HG03575 (cell line): ENCODE data around the gene ATXN10.

Source experiments
- ATAC-seq: cut with Tn5 transposase; IDR thresholded peaks from one replicate; pipeline ENCODE4 v1.9.1; 2021; ENCODE audit not compliant: unreplicated experiment, insufficient number of reproducible peaks, low FRiP score; ENCODE audit errors: extremely low read depth

The ATXN10 gene

DNA sequence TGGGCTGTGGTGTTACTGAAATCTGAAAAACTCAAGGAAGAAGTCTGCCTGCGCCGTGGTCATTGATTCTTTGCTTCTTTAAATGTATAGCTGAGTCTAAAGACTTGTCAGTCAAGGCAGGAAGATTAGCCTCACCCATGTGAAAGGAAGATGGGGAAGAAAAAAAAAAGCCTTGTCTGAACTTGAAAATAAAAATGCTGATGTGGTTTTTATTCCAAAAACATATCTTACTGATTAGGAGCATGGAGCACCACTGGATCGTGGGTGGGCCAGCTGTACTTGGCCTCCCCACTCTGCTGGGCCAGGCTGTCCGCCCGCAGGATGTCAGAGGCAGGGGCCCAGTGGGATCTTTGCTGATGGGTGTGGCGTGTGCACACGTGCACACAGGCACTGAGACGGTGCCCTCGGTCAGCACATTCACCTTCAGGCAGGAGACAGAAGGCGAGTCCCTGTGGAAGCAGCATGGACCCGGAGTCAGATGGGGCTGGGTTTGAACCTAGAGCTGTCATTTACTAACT, 193.4 kb downstream of the ATXN10 start:
- no peak for ATAC-seq

DNA sequence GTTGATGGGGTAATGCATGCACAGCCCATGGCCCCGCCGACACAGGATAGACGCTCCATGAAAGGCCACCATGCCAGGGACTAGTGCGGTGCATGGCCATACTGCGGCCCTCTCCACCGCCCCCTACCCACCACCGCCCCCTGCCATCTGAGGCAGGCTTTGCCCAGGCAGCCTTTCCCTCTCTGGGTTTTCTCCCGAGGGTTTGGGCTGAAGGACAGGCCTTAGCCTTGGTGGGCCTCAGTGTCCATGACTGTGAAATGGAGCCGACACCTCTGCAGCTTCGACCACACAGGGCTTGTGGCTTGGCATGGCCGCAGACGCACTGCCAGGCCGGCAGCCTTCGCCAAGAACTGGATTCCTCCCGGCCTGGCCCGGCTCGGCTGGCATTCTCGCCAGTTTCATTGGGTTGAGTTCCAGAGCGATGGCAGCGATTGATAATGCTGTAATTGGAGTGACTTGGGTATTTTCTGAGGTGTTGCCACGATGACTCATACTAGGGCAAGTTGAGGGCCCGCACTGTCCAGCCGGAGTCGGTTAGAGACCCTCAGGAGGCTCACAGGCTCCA, 194.0 kb downstream of the ATXN10 start:
- ATAC-seq = no peak

DNA sequence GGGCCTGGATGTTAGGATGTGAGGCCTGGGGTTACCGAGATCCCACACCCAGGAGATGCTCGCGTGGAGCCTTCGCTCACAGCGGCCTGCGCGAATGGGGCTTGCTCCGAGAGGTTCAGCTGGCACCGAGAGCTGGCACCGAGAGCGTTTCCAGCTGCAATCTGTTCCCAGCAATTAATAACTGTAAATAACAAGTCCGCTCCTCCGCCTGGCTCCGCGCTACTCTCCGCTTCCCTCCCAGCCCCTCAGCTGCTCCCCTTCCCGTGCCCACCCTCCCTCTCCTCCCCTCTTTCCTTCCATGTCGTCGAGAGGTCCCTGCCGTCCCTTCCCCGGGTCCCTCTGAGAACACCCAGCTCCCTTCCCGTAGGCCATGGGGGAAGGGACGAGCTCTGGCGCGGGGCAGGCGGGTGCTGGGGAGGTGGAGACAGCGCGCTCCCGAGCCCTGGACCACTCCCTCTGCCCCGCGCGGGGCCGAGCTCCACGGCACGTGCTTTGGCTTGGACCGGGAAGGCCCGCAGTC, 194.6 kb downstream of the ATXN10 start:
- ATAC-seq = no peak

DNA sequence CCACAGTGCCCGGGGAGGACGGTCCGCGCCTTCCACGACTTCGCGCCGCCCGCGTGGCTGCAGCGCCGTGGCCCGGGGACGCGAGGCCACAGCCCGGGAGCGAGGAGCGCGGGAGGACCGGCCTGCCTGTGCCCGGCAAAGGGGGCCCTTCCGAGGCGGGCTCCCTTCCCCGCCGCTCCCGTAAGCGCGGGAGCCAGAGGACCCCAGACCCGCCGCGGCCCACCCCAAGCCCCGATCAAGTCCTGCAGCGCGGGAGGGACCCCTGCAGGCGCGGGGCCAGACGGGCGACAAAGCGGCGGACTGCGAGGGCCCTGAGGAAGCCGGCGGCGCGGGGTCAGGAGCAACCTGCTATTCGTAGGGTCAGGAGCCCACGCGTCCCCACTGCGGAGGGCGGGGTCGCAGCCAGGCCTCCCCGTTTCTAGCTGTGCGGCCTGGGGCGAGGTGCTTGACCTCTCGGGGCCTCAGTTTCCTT, 195.0 kb downstream of the ATXN10 start:
- ATAC-seq = no peak

DNA sequence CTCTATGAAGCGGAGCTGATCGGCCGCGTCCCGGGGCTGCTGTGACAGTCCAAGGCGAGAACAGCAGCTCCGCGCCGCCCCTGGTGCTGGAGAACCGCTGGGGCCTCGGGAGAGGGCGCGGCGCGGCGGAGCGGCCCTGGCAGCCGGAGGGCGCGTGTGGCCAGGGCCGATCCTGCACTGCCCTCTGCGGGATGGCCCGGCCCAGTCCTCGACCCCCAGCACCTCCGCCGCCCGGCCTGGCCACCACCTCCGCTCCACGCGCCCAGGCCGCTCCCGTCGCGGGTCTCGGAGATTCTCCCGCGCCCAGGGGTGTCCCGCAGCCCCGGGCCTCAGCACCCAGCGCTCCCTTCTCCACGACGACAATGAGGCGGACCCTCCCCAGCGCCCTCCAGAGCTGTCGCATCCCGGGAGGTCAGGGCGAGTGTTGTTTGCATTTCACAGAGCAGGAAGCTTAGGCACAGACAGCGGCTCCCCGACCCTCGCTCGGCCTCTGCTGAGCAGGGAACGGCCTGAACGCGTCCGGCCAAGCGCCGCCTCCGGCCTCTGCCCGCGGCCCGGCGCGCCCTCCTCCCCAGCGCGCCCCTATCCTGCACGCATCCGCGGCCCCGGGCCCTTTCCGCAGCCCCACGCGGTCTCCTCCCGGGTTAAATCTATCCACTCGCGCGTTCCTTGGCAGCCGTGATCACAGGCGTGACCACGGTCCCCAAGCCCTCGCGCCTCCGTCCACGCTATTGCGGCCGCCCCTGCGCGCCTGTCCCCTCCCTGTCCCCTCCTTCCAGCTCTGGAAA, 195.7 kb downstream of the ATXN10 start:
- no peak for ATAC-seq

DNA sequence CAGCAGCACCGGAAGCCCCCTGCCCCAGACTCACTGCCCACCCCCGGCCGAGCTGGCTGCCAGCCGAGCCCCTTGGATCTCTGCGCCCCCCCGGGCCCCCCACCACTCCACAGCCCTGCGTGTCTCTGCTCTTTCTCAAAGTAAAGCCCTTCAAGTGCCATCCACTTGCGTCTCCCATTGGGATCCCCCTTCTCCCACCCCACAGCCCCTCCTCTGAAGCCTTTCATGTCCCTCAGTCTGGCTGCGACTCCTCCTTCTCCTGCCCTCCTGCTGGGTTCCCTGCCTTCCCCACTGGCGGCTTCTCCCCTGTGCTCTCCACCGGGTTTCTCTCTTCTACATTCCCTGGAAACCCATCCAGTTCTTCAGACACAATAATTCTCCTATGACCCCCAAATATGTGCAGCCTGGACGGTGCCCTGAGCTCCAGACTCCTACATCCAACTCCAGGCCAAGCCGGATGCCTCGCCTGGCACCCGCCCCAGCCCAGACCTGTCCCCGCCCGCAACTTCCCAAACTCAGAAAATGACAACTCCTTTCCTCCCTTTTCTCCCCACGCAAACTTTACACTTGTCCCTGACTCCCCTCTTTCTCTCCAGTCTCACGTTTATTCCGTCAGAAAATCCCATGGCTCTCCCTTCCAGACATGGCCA, 196.4 kb downstream of the ATXN10 start:
- no peak for ATAC-seq

DNA sequence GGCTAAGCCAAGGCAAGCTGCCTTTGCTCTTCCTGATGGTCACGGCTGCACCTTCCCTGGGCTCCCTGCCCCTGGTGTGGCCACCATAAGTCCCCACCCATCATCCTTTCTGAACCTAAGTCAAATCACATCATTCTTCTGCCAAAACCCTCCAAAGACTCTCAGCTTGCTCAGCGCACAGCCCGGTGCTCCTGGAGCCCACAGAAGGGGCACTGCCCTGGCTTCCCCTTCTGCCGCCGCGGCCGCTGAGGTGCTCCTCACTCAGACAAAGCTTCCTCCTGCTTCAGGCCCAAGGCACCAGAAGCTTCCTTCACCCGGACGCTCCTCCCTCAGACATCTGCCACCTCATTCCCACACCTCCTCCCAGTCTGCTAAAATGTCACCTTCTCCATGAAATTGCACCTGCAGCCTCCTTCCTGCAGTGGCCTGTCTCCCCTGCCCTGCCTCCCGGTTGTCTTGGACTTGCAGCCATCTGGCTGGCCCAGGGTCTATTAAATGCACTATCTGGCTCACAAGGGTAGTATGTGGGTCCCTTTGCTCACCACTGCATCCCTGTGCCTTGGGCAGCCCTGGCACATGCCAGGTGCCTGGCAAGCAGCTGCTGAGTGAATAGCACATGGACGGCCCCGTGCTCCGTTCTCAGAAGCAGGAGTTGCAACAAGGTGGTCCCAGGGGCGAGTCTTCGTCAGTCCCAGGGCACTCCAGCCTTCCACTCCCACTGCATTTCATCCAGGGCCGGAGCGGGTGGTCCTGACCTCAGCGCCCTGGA, 197.1 kb downstream of the ATXN10 start:
- ATAC-seq = no peak

DNA sequence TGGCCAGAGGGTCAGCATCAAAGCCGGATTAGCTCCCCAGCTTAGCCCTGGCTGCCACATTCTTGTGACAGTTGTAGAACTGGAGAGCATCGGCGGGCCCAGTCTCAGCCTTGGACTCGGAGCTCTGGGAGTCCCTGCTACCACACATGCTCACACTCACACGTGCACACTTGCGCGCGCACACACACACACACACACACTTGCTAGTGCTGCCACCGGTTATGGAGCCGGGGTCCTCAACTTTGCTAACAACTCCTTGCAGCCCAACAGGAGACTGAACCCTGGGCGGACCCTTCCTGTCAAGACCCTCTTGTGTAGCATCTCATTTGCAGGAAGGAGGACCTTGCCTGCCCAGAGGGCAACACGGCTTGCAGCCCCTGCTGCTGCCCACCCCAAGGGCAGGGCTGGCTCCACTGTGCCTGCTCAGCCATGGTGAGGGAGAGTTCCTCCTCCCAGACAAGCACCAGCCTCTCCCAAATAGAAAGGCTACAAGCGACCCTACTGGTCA, 197.8 kb downstream of the ATXN10 start:
- no peak for ATAC-seq

DNA sequence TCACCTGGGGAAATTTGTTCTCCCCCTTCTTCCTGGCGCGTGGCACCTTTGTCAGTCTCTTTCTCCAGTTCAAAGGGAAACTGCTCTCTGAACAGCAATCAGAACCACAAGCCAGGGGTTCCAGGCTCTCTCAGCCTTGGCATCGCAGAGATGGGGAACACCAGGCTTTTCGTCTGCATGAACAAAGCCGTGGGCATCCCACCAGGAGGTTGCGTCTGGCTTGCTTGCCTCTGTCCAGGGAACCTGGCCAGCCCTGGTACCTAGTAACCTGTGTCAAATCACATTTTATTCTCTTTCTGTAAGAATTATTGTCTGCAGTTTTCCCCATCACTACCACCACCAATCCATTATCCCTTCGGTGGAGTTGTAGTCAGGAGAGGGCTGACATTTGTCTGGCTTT, 198.4 kb downstream of the ATXN10 start:
- ATAC-seq = no peak

DNA sequence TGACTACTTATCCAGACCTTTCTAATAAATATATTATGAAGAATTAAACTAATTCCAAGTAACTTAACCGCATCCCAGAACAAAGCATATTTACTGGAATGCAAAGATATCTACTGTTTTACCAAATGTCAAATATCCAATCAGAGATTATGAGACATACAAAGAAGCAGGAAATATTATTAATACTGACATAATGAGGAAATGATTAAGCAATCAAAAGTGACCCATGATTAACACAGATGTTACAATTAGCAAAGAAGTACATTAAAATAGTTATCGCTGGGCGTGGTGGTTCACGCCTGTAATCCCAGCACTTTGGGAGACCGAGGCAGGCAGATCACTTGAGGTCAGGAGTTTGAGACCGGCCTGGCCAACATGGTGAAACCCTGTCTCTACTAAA, 200.1 kb downstream of the ATXN10 start:
- ATAC-seq = no peak

DNA sequence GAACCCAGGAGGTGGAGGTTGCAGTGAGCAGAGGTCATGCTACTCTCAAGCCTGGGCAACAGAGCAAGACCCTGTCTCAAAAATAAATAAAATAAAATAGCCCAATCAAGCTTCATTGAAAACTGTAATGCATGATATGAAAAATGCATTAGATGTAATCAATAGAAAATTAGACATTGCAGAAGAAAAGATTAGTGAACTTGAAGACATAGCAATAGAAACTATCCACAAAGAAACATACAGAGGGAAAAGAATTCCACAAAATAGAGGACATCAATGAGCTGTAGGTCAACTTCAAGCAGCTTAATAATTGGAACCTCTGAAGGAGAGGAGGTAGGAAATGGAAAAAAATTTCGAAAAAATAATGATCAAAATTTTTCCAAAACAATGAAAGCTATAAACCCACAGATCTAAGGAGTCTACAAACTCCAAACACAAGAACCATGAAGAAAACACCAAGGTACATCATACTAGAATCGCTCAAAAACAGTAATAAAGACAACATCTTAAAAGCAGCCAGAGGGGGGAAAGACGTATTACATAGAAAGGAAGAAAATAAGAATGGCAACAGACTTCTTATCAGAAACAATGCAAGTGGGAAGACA, 201.1 kb downstream of the ATXN10 start:
- no peak for ATAC-seq

DNA sequence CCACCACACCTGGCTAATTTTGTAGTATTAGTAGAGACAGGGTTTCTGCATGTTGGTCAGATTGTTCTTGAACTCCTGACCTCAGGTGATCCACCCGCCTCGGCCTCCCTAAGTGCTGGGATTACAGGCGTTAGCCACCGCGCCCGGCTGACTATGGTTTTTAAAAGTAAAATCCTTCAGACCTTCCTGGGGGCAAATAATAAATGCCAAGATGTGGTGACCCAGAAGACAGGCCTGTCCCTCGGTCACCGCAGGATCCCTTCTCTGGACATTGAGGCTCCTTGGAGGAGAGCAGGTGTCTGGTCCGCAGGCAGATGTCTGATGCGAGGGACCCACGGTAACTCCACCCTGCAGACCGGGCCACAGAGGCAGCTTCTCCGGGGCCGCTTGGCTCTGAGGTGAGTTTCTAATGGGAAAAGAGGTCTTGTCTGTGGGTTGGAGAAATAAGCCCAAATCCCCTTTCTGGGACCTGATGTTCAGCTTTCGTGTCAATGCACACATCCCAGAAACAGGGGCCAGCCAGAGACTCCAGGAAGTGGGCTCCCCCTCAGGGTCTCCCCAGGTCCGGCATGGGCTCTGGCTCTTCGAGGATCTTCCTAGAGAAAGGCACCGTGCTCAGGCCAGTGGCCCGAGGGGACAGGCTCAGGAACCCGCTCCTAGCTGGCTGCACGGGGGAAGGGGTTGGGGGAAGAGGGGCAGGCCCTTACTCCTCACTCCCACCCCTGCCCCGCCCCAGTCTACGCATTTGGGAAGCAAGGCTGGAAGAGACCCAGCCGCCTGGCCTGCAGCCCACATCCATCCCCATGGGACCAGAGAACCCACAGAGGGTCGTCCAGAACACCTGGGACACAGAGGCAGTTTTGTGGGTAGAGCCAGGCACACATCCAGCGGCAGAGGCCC, 204.8 kb downstream of the ATXN10 start:
- ATAC-seq = no peak

DNA sequence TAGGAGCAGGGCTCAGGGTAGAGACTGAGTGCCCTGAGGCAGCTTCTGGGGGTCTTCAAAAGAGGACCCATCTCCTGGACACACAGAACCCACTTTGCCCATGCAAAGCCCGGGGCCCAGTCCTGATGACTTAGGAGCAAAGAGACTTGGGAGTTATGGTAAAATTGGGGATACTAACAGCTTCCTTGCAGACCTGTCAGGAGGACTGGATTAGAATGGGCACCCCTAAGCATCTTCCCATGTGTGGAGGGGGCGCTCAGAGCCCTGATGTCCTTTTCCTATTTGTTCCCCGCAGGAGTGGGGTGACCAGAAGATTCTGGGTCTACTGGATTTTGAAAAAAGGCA, 205.4 kb downstream of the ATXN10 start:
- ATAC-seq = no peak

DNA sequence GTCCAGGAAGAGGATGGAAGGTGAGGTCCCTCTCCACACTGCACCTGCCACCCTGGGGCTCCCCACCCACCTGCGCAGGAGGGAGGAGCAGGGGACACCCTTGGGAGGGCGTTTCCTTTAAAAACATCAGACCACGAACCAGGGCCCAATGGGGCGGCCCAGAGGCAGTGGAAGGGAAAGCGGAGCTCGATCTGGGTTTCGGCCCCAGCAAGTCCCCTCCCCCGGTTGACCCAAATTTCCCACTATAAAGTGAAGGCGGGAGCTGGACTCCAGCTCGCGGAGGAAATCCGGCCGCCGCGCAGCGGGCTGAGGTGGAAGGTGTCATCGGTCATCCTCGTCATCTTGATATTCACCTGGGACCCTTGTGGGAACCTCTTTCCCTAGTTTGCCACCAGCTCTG, 206.0 kb downstream of the ATXN10 start:
- ATAC-seq = no peak

DNA sequence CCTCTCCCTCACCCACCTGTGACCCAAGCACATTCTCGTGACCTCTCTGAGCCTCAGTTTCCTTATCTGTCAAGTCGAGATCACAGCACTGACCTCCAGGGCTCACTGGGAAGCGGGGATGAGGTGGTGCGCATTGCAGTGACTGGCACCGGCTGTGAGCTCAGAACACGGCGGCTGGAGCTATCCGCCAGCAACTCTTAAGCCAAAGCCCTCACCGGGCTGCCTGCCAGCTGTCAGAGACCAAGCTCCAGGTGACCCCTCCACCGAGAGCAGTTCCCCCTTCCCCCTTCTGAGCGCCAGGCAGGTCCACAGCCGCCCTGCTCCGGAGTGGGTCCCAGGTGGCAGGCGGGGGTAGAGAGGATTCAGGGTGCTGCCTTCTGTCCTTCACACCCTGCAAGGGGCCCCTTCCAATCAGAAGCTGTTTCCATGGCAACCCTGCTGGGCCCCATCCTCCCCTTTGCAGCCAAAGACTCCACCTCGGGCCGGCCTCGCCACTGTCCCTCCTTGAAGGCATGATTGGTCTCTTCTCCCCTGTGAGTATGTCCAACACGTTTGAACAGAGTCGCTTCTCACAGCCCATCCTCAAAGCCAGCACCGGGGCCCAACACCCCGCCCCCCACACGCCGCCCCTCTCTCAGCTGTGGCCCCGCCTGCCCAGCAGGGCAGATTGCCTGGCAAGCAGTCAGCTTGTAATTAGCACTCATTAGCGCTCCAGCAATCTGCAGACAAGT, 206.6 kb downstream of the ATXN10 start:
- ATAC-seq = no peak

DNA sequence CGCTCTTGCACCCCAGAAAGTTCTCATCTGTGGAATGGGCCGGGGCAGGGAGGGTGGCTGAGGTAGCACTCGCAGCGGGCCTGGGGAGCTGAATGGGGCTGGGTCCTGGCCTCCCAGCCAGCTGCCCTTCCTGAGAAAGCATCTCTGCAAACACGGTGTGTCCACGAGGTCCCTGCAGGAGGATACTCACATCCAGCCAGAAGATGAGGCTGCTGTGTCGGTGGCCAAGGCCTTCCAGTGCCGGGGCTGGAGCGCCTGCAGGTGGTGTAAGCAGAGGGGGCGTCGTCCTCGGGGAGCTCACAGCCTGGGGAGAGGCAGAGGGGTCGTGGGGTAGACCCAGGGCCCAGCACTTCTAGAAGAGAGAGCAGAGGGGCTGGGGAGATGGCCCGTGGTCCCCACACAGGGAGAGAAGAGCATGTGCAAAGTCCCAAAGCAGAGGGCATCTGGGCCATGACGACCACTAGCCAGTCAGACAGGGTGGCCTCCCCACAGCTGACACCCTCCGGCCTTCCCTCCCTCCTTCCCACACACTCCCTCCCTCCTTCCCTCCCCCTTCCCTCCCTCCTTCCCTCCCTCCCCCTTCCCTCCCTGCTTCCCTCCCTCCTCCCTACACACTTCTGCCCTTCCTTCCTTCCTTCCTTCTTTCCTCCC, 207.4 kb downstream of the ATXN10 start:
- no peak for ATAC-seq

DNA sequence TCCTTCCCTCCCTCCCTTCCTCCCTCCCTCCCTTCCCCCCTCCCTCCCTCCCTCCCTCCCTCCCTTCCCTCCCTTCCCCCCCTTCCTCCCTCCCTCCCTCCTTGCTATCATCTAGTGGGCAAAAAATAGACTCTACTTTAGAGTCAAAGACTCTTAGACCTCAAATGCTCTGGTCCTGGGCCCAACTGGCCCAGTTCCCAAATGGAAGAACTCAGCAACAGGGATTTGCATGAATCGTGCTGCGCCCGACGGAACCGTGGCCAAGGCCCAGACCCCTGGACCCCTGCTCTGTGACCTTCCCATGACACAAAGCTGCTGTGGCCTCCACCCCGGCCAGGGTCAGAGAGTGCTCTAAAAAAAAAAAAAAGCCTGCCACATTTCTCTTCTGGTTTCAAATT, 207.9 kb downstream of the ATXN10 start:
- ATAC-seq = no peak
